ENCODE data around the gene CD99.

CD99 gene

GRCh38 chrX:2708592-2709188 lies 17.6 kb downstream of the CD99 start:
- peak overlapping the region; percentile 5 for H3K4me3 ChIP-seq (ENCODE audit: low read depth, low read length)
- TF ChIP-seq CTCF (IDR thresholded peaks at IDR 0.05; ENCODE audit: borderline replicate concordance, insufficient read depth, low read depth, low read length) = no peak

GRCh38 chrX:2709556-2709955 lies 18.5 kb downstream of the CD99 start:
- TF ChIP-seq CTCF (IDR thresholded peaks at IDR 0.05; ENCODE audit: borderline replicate concordance, insufficient read depth, low read depth, low read length) = no peak
- no peak overlapping the region for H3K4me3 ChIP-seq (ENCODE audit: low read depth, low read length)

- no peak for TF ChIP-seq CTCF (IDR thresholded peaks at IDR 0.05; ENCODE audit: borderline replicate concordance, insufficient read depth, low read depth, low read length)
- H3K4me3 ChIP-seq (ENCODE audit: low read depth, low read length) = no peak overlapping the region
These were observed 19.1 kb downstream of the CD99 start for GRCh38 chrX:2710041-2710840.

- TF ChIP-seq CTCF (IDR thresholded peaks at IDR 0.05; ENCODE audit: borderline replicate concordance, insufficient read depth, low read depth, low read length) = no peak
- no peak overlapping the region for H3K4me3 ChIP-seq (ENCODE audit: low read depth, low read length)
These were observed 20.3 kb downstream of the CD99 start for GRCh38 chrX:2711441-2711840.

- TF ChIP-seq CTCF (IDR thresholded peaks at IDR 0.05; ENCODE audit: borderline replicate concordance, insufficient read depth, low read depth, low read length) = no peak
- H3K4me3 ChIP-seq (ENCODE audit: low read depth, low read length) = no peak overlapping the region
These were observed 21.3 kb downstream of the CD99 start for GRCh38 chrX:2712428-2712827.

- no peak overlapping the region for H3K4me3 ChIP-seq (ENCODE audit: low read depth, low read length)
- TF ChIP-seq CTCF (IDR thresholded peaks at IDR 0.05; ENCODE audit: borderline replicate concordance, insufficient read depth, low read depth, low read length) = no peak
These were observed 22.1 kb downstream of the CD99 start for GRCh38 chrX:2712890-2713840.

Data from GM12875 (cell line).